T47D (cell line): ENCODE data around the gene FHIP2A.
"Not testable (repeated sequence)": the region's sequence is repeated elsewhere in the genome, so short reads cannot be mapped to it uniquely, and the experiment has no call there.

ENCODE experiments used
- DNase-seq, 2 experiments: peaks; one replicate each; pipeline versions ENCODE4 v3.0.0 to v3.0.0-alpha.2; 2011 to 2012; ENCODE audit warnings: low read depth in 1 of 2, low spot score in 1 of 2
- JUND ChIP-seq: IDR thresholded peaks from 2 replicates; pipeline ENCODE4 v1.6.1; 2012; ENCODE audit warnings: low read depth
- in situ Hi-C: cut with HindIII; loops from 2 replicates; pipeline ENCODE4 v1.10.0; 2016; ENCODE audit warnings: low sequenced_read_pairs, low pct_unique_long_range_greater_than_20kb

Gene FHIP2A

GRCh38 chr10:114823077-114823463, 1.5 kb downstream of the FHIP2A start:
- peak in 1 of 2 experiments; percentile 67 for DNase-seq
- no peak for TF ChIP-seq JUND
- in situ Hi-C loops = no loop called here

GRCh38 chr10:114824391-114824790, 2.8 kb downstream of the FHIP2A start:
- TF ChIP-seq JUND = no peak
- no peak for DNase-seq
- in situ Hi-C loops = no loop called here

GRCh38 chr10:114825513-114826253, 4.1 kb downstream of the FHIP2A start:
- no peak for DNase-seq
- TF ChIP-seq JUND = no peak
- in situ Hi-C loops = no loop called here

GRCh38 chr10:114829160-114829909, 7.8 kb downstream of the FHIP2A start:
- DNase-seq = no peak
- TF ChIP-seq JUND = no peak
- in situ Hi-C loops = no loop called here

GRCh38 chr10:114831186-114831867, 9.7 kb downstream of the FHIP2A start:
- no peak for DNase-seq
- in situ Hi-C loops = no loop called here
- TF ChIP-seq JUND = no peak

- in situ Hi-C loops = no loop called here
Measured at GRCh38 chr10:114837690-114838089, 16.1 kb downstream of the FHIP2A start.

GRCh38 chr10:114839901-114840300, 18.3 kb downstream of the FHIP2A start:
- in situ Hi-C loops = no loop called here
- DNase-seq = no peak
- no peak for TF ChIP-seq JUND

More at GRCh38 chr10:114837690-114838089, 16.1 kb downstream of the FHIP2A start:
- TF ChIP-seq JUND = no peak
- no peak for DNase-seq

GRCh38 chr10:114845978-114846693, 24.6 kb downstream of the FHIP2A start:
- no peak for TF ChIP-seq JUND
- in situ Hi-C loops = no loop called here
- DNase-seq = no peak

- in situ Hi-C loops, DNase-seq: not testable (repeated sequence)
Measured at GRCh38 chr10:114847517-114847916, 25.9 kb downstream of the FHIP2A start.

- no peak for TF ChIP-seq JUND
- in situ Hi-C loops = no loop called here
- no peak for DNase-seq
Measured at GRCh38 chr10:114849674-114850073, 28.1 kb downstream of the FHIP2A start.

- in situ Hi-C loops = no loop called here
- DNase-seq = no peak
- no peak for TF ChIP-seq JUND
Measured at GRCh38 chr10:114850126-114850525, 28.5 kb downstream of the FHIP2A start.

- no peak for DNase-seq
- in situ Hi-C loops = no loop called here
- no peak for TF ChIP-seq JUND
Measured at GRCh38 chr10:114851336-114851735, 29.8 kb downstream of the FHIP2A start.
